Epithelial cell of proximal tubule (primary cell): Measurements from ENCODE around the gene MYLK2. TPM values are rescaled to one million over a fixed set of nuclear protein-coding genes. Genes with fewer than 3 reads are reported as not detected.
A peak's percentile ranks its signal among the peaks of the same experiment; 100 is the strongest.

ENCODE experiments used
- DNase-seq: peaks from one replicate; pipeline ENCODE4 v3.0.0-alpha.2; 2011; ENCODE audit warnings: low read depth
- H3K4me3 ChIP-seq: 2 replicates; pipeline ENCODE4 v1.5.1; 2011; ENCODE audit warnings: low read depth, mild to moderate bottlenecking, low read length
- total RNA-seq: library from RNA; depleted of rRNA; stranded (reverse); fragments of >200 nt; gene quantifications from 2 replicates; pipeline ENCODE4 v1.2.3, GENCODE V29; 2015
- TF ChIP-seq, protein P1 (sequence below): conservative IDR thresholded peaks from 2 replicates; pipeline ENCODE4 v1.5.1; 2012; ENCODE audit warnings: low read depth, mild to moderate bottlenecking, low read length

Gene MYLK2
- total RNA-seq, 1 donor from 2014 or later, result not detected

DNA sequence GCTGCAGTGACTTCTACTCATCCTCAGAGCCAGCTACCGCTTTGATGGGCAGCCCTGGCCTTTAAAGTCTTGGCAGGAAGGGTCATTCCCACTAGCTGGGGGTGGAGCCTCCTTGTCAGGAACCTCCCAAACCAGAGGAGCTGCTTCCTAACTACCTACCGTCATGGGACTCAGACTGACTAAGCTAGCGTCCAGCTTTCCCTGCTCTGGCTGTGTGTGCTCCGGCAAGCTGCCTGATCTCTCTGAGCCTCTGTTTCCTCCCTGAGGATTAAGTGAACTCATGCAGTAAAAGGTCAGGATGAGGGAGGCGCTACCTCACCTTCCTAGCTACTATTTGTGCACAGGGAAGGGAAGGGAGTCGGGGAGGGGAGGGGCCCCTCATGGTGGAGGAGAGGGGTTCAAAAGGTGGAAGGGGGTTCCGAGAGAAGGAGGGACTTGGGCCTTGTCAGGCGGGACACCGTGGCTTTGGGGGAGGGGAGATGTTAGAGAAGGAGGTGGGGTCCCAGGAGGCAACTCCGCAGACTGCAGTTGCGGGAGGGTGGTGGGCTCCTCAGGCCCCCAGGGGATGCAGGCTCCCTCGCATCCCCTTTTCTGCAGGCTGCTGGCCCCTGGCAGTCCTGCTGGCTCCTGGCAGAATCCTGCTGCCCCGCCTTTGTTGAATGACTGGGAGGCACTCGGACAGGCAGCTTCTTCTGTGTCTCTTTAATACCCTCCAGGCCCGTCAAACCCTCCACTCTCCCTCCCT lies 41.4 kb downstream of the MYLK2 start:
- H3K4me3 ChIP-seq, result peak overlapping the region; percentile 53
- DNase-seq, result no peak
- TF ChIP-seq, protein P1, sequence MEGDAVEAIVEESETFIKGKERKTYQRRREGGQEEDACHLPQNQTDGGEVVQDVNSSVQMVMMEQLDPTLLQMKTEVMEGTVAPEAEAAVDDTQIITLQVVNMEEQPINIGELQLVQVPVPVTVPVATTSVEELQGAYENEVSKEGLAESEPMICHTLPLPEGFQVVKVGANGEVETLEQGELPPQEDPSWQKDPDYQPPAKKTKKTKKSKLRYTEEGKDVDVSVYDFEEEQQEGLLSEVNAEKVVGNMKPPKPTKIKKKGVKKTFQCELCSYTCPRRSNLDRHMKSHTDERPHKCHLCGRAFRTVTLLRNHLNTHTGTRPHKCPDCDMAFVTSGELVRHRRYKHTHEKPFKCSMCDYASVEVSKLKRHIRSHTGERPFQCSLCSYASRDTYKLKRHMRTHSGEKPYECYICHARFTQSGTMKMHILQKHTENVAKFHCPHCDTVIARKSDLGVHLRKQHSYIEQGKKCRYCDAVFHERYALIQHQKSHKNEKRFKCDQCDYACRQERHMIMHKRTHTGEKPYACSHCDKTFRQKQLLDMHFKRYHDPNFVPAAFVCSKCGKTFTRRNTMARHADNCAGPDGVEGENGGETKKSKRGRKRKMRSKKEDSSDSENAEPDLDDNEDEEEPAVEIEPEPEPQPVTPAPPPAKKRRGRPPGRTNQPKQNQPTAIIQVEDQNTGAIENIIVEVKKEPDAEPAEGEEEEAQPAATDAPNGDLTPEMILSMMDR, result no peak

GRCh38 chr20:31861135-31861384 lies 41.9 kb downstream of the MYLK2 start:
- no peak for DNase-seq
- TF ChIP-seq, protein P1, result no peak
- H3K4me3 ChIP-seq, result peak overlapping the region; percentile 53

DNA sequence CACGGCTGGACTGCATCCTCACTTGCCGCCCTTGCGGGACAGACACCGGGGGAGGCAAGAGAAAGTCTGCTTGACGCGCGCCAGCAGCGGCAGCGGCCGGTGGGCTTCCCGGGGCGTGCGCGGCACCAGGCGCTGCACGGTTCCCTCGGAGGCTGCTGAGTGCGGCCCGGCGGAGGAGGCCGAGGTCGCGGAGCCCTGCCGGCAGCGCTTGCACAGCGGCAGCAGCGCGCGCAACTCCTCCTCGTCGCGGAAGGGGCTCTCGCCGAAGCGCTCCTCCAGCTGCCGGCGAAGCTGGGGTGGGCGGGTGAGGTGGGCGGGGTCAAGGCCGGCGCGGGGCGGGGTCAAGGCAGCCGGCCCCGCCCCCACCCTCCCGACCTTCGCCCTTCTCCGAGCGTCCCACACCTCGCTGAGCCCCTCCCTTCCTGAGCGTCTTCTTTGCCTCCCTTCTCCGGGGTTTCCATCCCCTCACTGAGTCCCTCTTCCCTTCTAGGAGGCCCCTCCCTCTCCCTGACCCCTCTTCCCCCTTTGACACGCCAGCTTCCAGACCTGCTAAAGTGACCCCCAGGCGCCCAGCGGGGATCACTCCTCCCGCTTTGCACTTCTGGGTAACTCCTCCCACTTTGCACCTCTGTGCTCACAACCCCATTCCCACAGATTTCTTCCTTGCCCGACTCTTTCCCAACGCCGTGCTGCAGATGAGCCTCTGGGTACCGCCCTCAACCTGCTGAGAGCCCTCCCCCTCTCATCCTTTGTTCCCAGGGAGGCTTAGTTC lies 42.4 kb downstream of the MYLK2 start:
- no peak for DNase-seq
- TF ChIP-seq, protein P1, result no peak
- H3K4me3 ChIP-seq, result peak overlapping the region; percentile 53

DNA sequence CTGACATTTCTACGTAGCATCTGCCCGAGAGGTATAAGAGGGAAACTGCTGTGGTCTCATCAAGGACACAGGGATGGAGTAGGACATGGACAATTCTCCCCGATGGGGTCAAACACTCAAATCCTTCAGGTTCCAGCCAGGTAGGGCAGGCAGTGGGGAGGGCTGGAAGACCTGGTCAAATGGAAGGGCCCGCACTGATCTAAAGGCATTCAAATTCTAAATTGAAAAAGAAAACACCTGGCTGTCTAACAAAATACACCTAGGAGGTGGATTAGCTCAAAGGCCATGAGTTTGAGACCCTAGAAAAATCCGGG lies 43.0 kb downstream of the MYLK2 start:
- peak overlapping the region; percentile 53 for H3K4me3 ChIP-seq
- TF ChIP-seq, protein P1, result no peak

GRCh38 chr20:31862506-31862905 lies 43.4 kb downstream of the MYLK2 start:
- TF ChIP-seq, protein P1, result no peak
- H3K4me3 ChIP-seq, result no peak overlapping the region
- no peak for DNase-seq

More for the DNA sequence above, 43.0 kb downstream of the MYLK2 start:
- no peak for DNase-seq

DNA sequence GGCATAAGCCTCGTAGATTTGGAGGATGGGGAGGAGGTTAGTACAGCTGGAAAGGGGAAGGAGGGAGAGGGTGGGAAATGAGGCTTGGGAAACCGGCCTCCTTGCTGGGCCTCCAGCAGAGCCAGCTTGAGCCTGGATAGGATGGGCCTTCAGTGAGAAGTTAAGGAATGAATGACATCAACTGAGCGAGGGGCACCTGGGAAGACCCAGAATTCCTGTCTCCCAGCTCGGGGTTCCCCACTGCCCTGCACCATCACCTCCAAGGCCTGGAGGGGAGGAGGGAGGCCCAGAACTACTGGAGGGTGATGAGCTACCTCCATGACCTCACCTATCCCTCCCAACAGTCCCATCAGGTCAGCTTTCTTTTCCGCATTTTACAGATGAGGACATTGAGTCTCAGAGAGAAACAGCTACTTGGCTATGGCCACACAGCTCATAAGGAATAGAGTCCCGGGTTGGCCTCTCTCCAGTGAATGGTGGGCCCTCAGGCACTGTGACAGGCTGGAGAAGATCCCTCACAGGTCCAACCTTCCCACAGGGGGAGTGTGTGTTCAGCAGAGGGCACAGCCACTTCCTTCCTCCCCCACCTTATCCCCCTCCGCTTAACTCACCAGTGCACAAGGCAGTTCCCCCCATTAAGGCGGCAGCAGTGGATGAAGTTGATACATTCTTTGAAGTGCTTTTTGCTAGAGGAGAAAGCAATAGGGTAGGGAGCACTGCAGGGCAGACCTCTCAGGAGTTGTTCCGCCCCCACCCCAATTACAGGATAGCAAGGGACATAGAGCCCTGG lies 44.3 kb downstream of the MYLK2 start:
- no peak for DNase-seq
- no peak overlapping the region for H3K4me3 ChIP-seq
- TF ChIP-seq, protein P1, result no peak
